ENCODE results near the gene GAK. TPM values are rescaled to one million over a fixed set of nuclear protein-coding genes. Genes with fewer than 3 reads are reported as not detected.
A peak's percentile ranks its signal among the peaks of the same experiment; 100 is the strongest.

The GAK gene
- total and polyA plus RNA-seq, 2 of the 13 experiments (the other 11 are each of a cell fraction or from before 2014, with no cell fraction given), result 17.5 to 44.3 TPM

- TF ChIP-seq ETS1 (CRISPR knock-in tag; IDR thresholded peaks at IDR 0.05) (no peak), HNF1B (CRISPR knock-in tag; IDR thresholded peaks at IDR 0.05) (peak; percentile 23; the same call in 1 of the 2 replicates), MTA1 (CRISPR knock-in tag; IDR thresholded peaks at IDR 0.05; ENCODE audit: borderline replicate concordance) (0 out of 2 replicates have a peak, but pooled peaks have one; percentile 36), ZNF543 (CRISPR knock-in tag; IDR thresholded peaks at IDR 0.05) (no peak), HMG20B (CRISPR knock-in tag; conservative IDR thresholded peaks at IDR 0.05) (no peak), SYNCRIP (IDR thresholded peaks at IDR 0.05; ENCODE audit: insufficient read depth, low read depth, low read length) (no peak), FOXK1 (CRISPR knock-in tag; IDR thresholded peaks at IDR 0.05; ENCODE audit: borderline replicate concordance, low read depth) (no peak), KMT2B (CRISPR knock-in tag; IDR thresholded peaks at IDR 0.05) (0 out of 2 replicates have a peak, but pooled peaks have one; percentile 53), PLRG1 (conservative IDR thresholded peaks at IDR 0.05) (no peak), CCDC6 (CRISPR knock-in tag; IDR thresholded peaks at IDR 0.05) (no peak; the same call in 1 of the 2 replicates), ZNF678 (CRISPR knock-in tag; IDR thresholded peaks at IDR 0.05) (0 out of 2 replicates have a peak, but pooled peaks have one; percentile 82), DNMT3B (CRISPR knock-in tag; conservative IDR thresholded peaks at IDR 0.05) (no peak), ZKSCAN8 (CRISPR knock-in tag; IDR thresholded peaks at IDR 0.05; ENCODE audit: borderline replicate concordance) (peak; percentile 12; the same call in 1 of the 2 replicates), ATF7 (IDR thresholded peaks at IDR 0.05) (no peak), ATF7 (CRISPR knock-in tag; IDR thresholded peaks at IDR 0.05) (no peak), DMAP1 (CRISPR knock-in tag; IDR thresholded peaks at IDR 0.05) (peak; percentile 27; the same call in 1 of the 2 replicates), HNRNPLL (IDR thresholded peaks at IDR 0.05; ENCODE audit: low read depth, low read length, poor library complexity, severe bottlenecking) (peak; percentile 63)
- TF ChIP-seq, protein P1, sequence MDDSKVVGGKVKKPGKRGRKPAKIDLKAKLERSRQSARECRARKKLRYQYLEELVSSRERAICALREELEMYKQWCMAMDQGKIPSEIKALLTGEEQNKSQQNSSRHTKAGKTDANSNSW (CRISPR knock-in tag; IDR thresholded peaks at IDR 0.05; ENCODE audit: borderline replicate concordance), result peak; percentile 38; the same call in 1 of the 2 replicates
- TF ChIP-seq, protein P2, sequence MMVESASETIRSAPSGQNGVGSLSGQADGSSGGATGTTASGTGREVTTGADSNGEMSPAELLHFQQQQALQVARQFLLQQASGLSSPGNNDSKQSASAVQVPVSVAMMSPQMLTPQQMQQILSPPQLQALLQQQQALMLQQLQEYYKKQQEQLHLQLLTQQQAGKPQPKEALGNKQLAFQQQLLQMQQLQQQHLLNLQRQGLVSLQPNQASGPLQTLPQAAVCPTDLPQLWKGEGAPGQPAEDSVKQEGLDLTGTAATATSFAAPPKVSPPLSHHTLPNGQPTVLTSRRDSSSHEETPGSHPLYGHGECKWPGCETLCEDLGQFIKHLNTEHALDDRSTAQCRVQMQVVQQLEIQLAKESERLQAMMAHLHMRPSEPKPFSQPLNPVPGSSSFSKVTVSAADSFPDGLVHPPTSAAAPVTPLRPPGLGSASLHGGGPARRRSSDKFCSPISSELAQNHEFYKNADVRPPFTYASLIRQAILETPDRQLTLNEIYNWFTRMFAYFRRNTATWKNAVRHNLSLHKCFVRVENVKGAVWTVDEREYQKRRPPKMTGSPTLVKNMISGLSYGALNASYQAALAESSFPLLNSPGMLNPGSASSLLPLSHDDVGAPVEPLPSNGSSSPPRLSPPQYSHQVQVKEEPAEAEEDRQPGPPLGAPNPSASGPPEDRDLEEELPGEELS (CRISPR knock-in tag; IDR thresholded peaks at IDR 0.05), result no peak
- TF ChIP-seq, protein P3, sequence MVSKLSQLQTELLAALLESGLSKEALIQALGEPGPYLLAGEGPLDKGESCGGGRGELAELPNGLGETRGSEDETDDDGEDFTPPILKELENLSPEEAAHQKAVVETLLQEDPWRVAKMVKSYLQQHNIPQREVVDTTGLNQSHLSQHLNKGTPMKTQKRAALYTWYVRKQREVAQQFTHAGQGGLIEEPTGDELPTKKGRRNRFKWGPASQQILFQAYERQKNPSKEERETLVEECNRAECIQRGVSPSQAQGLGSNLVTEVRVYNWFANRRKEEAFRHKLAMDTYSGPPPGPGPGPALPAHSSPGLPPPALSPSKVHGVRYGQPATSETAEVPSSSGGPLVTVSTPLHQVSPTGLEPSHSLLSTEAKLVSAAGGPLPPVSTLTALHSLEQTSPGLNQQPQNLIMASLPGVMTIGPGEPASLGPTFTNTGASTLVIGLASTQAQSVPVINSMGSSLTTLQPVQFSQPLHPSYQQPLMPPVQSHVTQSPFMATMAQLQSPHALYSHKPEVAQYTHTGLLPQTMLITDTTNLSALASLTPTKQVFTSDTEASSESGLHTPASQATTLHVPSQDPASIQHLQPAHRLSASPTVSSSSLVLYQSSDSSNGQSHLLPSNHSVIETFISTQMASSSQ (IDR thresholded peaks at IDR 0.05; ENCODE audit: low read depth), result no peak
- TF ChIP-seq, protein P3 (CRISPR knock-in tag; IDR thresholded peaks at IDR 0.05; ENCODE audit: borderline replicate concordance), result peak; percentile 32; the same call in 1 of the 2 replicates
These were observed at the start of gene GAK, which contains the start of gene TMEM175 (continued) for GRCh38 chr4:931960-932712.
